ENCODE measurements around the gene OR6F1. TPM values are rescaled to one million over a fixed set of nuclear protein-coding genes. Genes with fewer than 3 reads are reported as not detected.

Gene OR6F1
- total RNA-seq (2014; rRNA removed; shearing (Covaris generic)) (not detected in 2 replicates), polyA plus RNA-seq (2016; fragmentation: Nextera tagmentation; extraction: Ambion mirVana) (not detected in 2 replicates)
- long read RNA-seq: 0 reads

- Mint-ChIP-seq H3K4me3 (no peak within 1 kb of the TSS), H3K4me1 (no peaks in the 10 kb centered on the region), H3K9me3 (peaks cover 58% of the 10 kb centered on the region), H3K27me3 (ENCODE audit: insufficient read depth, low read depth, poor library complexity) (no peaks in the 10 kb centered on the region), H3K27ac (no peak within 1 kb of the TSS), H3K36me3 (ENCODE audit: low read depth) (peaks cover 3% of the 10 kb centered on the region; the same call in 1 of the 3 replicates)
- Histone ChIP-seq H3K4me3 (no peak within 1 kb of the TSS), H3K27ac (ENCODE audit: low read depth) (no peak within 1 kb of the TSS), H3K36me3 (ENCODE audit: insufficient read depth) (no peaks in the 10 kb centered on the region), H3F3A (replicated peaks; ENCODE audit: low read depth) (no peaks in the 10 kb centered on the region), H3K4me1 (ENCODE audit: insufficient read depth) (no peaks in the 10 kb centered on the region), H3K9me2 (ENCODE audit: insufficient read depth) (no peaks in the 10 kb centered on the region), H3K79me2 (replicated peaks; ENCODE audit: insufficient read depth) (no peaks in the 10 kb centered on the region), H3K27me3 (ENCODE audit: insufficient read depth) (no peaks in the 10 kb centered on the region), H3K4me2 (no peak within 1 kb of the TSS), H4K20me1 (replicated peaks; ENCODE audit: insufficient read depth) (no peaks in the 10 kb centered on the region), H2AFZ (no peak within 1 kb of the TSS)
- no peak for DNase-seq (ENCODE audit: low spot score)
- no peak for ATAC-seq
- TF ChIP-seq EZH2 (IDR thresholded peaks at IDR 0.05; ENCODE audit: low read depth, unreplicated experiment) (no peak), CREB1 (CRISPR knock-in tag; IDR thresholded peaks at IDR 0.05; ENCODE audit: low read depth) (no peak), ZNF462 (CRISPR knock-in tag; IDR thresholded peaks at IDR 0.05) (no peak), POLR2AphosphoS5 (IDR thresholded peaks at IDR 0.05; ENCODE audit: low read depth) (no peak), EZH2phosphoT487 (IDR thresholded peaks at IDR 0.05; ENCODE audit: unreplicated experiment) (no peak), NANOG (IDR thresholded peaks at IDR 0.05; ENCODE audit: borderline replicate concordance) (no peak), JUNB (IDR thresholded peaks at IDR 0.05; ENCODE audit: unreplicated experiment) (no peak), REST (IDR thresholded peaks at IDR 0.05; ENCODE audit: unreplicated experiment) (no peak), ZNF331 (CRISPR knock-in tag; IDR thresholded peaks at IDR 0.05; ENCODE audit: low read depth) (no peak), CTCF (conservative IDR thresholded peaks at IDR 0.05; ENCODE audit: low read depth in 2 of 2) (no peak), ZNF114 (CRISPR knock-in tag; IDR thresholded peaks at IDR 0.05) (no peak), STAT1 (IDR thresholded peaks at IDR 0.05; ENCODE audit: unreplicated experiment) (no peak)
- TF ChIP-seq, protein P1, sequence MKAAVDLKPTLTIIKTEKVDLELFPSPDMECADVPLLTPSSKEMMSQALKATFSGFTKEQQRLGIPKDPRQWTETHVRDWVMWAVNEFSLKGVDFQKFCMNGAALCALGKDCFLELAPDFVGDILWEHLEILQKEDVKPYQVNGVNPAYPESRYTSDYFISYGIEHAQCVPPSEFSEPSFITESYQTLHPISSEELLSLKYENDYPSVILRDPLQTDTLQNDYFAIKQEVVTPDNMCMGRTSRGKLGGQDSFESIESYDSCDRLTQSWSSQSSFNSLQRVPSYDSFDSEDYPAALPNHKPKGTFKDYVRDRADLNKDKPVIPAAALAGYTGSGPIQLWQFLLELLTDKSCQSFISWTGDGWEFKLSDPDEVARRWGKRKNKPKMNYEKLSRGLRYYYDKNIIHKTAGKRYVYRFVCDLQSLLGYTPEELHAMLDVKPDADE (IDR thresholded peaks at IDR 0.05): no peak
Measured at GRCh38 chr1:247716546-247716945, at the start of gene OR6F1. OR6F1 (minus strand) TSS chr1:247716646; CDS start chr1:247712755, 3,891 bp downstream.

Data from GM23338 (cell line).